ENCODE data around the gene PTPRA.

GRCh38 chr20:3031524-3032147 is 158.4 kb downstream of the PTPRA start:
- no peak for TF ChIP-seq CTCF (IDR thresholded peaks at IDR 0.05; ENCODE audit: poor library complexity)
- no peak for TF ChIP-seq EZH2phosphoT487 (IDR thresholded peaks at IDR 0.05; ENCODE audit: low read depth, severe bottlenecking, unreplicated experiment)
- no peak for TF ChIP-seq EZH2 (IDR thresholded peaks at IDR 0.05; ENCODE audit: borderline replicate concordance)

Measured in hepatocyte (in vitro differentiated cells).